LNCaP clone FGC (cell line): Measurements from ENCODE around the gene FICD.
A peak's percentile ranks its signal among the peaks of the same experiment; 100 is the strongest.

Experiments used
- DNase-seq: peaks from one replicate; pipeline ENCODE4 v3.0.0-alpha.2; 2011; ENCODE audit warnings: low read depth
- H3K4me3 ChIP-seq: 2 replicates; pipeline ENCODE4 v1.5.1; 2011; ENCODE audit warnings: mild to moderate bottlenecking, low read depth, low read length, control low read depth
- CTCF ChIP-seq: IDR thresholded peaks from 2 replicates; pipeline ENCODE4 v1.5.1; 2012; ENCODE audit warnings: mild to moderate bottlenecking; ENCODE audit not compliant: control insufficient read depth, insufficient read depth; ENCODE audit errors: extremely low read depth

FICD gene

DNA sequence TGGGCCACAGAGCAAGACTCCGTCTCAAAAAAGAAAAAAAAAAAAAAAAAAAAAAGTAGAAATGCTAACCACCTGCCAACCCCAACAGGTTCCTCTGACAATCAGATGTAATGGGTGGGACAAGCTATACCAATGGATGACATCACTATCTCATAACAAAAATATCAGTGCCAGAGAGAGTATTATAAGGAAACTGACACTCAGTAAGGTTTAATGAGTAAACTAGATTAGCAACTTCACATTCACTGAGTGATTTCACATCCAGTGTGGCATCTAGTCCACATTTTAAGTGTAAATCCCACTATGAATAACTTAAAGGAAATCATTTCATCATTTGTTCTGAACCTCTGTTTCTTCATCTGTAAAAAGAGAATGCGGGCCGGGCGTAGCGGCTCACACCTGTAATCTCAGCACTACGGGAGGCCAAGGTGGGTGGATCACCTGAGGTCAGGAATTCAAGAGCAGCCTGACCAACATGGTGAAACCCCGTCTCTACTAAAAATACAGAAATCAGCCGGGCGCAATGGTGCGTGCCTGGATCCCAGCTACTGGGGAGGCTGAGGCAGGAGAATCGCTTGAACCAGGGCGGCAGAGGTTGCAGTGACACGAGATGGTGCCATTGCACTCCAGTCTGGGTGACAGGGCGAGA is 44.1 kb downstream of the FICD start:
- no peak for TF ChIP-seq CTCF
- DNase-seq = no peak
- peak overlapping the region; percentile 63 for H3K4me3 ChIP-seq

DNA sequence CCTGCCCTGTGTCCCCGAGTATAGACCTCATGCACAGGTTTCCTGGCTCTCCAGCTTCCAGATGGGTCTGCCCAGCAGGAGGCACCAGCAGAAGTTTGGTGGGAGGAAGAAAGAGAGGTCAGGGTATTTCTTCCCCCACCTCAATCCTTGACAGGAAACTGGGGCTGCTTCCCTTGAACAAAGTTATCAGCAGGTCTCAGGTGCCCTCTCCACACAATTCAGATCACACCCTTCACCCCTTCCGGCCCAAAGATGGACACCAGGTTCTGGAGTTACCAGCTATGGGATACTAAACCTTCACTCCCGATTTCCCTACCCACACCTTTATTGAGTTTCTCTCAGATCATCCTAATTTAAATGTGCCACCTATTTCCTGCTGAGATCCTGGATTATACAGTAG is 44.7 kb downstream of the FICD start:
- no peak for TF ChIP-seq CTCF
- DNase-seq = no peak

GRCh38 chr12:108560321-108560721 is 45.2 kb downstream of the FICD start:
- H3K4me3 ChIP-seq = peak overlapping the region; percentile 63
- TF ChIP-seq CTCF = no peak
- no peak for DNase-seq

More for the DNA sequence above, 44.7 kb downstream of the FICD start:
- H3K4me3 ChIP-seq = peak overlapping the region; percentile 63

DNA sequence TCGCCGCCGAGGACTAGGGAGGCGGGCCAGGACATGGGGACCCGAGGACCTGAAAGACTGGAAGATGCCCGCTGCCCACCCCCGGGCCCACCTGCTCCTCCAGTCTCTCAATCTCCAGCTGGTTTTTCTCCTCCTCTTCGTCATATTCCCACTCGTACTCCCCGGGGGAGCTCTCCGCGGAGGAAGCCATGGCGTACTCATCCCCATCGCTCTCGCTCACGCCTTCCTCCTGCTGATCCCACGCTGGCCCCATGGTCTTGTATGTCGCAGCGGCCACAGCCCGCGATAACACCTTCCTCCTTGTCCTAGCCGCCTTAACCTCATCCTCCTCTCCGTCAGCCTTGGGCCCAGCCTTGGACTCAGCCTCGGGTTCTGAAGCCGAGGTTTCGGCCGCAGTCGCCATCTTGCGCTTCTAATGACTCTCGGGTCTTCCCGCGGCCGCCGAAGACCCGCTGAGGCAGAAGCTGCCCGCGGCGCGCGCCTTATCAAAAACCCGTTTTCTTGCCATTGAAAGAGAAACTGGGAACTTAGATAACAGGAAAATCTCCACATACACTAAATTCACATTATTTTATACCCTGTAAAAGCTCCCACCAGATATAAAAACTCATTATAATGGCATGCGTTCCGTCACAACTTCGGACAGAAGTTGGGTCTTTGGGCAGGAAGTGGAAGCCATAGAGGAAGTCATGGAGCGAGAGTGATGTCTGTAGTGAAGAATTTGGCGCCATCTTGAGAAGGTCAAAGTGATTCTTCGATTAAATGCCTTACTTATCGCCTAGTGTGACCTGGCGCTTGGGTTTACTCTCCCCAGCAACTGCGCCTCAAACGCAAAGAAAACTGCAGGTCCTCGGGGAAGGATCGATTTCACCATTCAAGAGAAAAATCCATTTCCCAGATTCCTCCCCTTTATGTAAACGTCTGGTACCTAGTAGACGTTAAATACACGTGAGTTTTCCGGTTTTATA is 46.0 kb downstream of the FICD start, which contains the start of gene SART3:
SART3 (minus strand) TSS at position 422 of the 968 bp plus-strand sequence; CDS start at position 403, 19 bp downstream.
- no peak for TF ChIP-seq CTCF
- peak within 1 kb of the TSS; percentile 63 for H3K4me3 ChIP-seq
- DNase-seq = peak; percentile 77

- no peak for DNase-seq
- TF ChIP-seq CTCF = no peak
- H3K4me3 ChIP-seq = peak overlapping the region; percentile 63
These were observed 46.8 kb downstream of the FICD start for GRCh38 chr12:108561852-108562347.

GRCh38 chr12:108562348-108563135 is 47.5 kb downstream of the FICD start, which contains the start of gene ISCU:
TSS of gene ISCU (plus strand) at chr12:108562596. CDS start at chr12:108562623, 27 bp downstream.
- no peak for TF ChIP-seq CTCF
- DNase-seq = peak; percentile 82
- peak within 1 kb of the TSS; percentile 63 for H3K4me3 ChIP-seq
